A673 (cell line): ENCODE measurements around the gene TTC16.

Experiments used
- CTCF ChIP-seq: fragments of 300-800, 200-600 bp; sonication (generic); conservative IDR thresholded peaks from 2 replicates; pipeline ENCODE4 v1.5.1; 2017; ENCODE audit warnings: low read depth, mild to moderate bottlenecking, antibody characterized with exemption, low read length, moderate library complexity, mixed read lengths
- EZH2 ChIP-seq: fragments of 200-600 bp; sonication (generic); IDR thresholded peaks from 2 replicates; pipeline ENCODE4 v1.6.1; 2017; ENCODE audit warnings: borderline replicate concordance, low read depth, mild to moderate bottlenecking, mixed read lengths, antibody characterized with exemption, low read length; ENCODE audit not compliant: poor library complexity, severe bottlenecking

- TF ChIP-seq CTCF (no peak), EZH2 (no peak)
Observed at GRCh38 chr9:127715470-127716337, at the start of gene TTC16, which contains the start of gene PTRH1.
